IPS DF 19.7 (cell line): Measurements from ENCODE around the gene ZNF141.
"Not testable (repeated sequence)": the region's sequence is repeated elsewhere in the genome, so short reads cannot be mapped to it uniquely, and the experiment has no call there.

Source experiments
- DNase-seq: peaks from one replicate; pipeline ENCODE4 v3.0.0-alpha.2; 2013; ENCODE audit warnings: low read depth, low spot score

Gene ZNF141

DNA sequence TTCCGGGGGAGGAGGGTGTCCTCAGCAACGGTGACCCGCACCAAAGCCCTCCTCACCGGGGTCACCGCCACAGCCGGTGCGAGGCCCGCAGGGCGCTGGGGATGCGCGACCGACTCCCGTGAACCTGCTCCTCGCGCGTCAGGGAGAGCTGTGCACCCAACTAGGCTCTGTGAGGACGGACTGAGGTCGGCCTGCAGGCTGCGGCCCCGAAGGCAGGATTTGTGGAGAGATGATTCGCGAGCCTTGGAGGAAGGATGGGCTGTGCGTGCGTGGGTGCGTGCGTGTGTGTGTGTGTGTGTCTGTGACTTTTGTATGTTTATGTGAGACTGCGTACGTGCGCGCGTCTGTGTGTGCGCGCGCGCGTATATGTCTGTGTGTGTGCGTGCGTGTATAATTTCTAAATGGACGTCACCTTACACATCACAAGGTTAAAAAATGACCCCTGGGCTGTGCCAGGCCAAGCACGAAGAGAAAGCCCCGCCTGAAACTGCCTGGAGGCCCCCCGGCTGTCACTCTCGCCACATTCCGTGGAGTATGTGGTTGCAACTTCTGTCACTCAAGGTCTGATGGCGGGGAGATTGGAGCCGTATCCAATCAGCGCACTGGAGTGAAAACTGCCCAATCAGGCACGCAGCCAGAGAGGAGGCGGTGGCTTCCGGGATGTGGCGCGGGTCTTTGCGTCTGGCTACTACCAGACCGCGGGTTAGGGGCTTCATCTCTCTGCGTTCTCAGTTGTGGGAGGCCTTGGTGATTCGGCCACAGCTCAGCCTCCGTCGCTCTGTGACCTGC, at the start of gene ZNF141:
Gene ZNF141, plus strand, starts transcription at position 672 of the 789 bp plus-strand sequence. CDS start 170 bp downstream, outside the sequence.
- DNase-seq, result peak; percentile 95

GRCh38 chr4:288891-289290, 48.7 kb upstream of the ZNF141 start:
- no peak for DNase-seq

DNA sequence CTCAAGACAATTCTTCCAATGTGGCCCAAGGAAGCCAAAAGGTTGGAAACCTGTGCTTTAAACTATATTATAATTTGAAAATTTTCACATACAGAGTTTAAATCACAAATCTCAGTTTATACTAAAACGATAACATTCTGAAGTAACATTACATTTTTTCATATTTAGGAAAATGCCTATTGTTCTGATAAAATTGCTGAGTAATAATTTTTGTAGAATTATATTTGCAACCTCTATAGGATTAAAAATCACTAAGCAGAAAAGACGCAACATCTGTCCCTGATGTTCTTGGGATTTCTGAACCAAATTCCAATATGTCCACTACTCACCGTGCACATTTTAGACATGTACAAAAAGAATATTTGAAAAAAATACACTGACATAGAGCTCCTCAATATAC, 42.9 kb upstream of the ZNF141 start:
- no peak for DNase-seq

GRCh38 chr4:302381-302780, 35.2 kb upstream of the ZNF141 start:
- DNase-seq, result no peak

DNA sequence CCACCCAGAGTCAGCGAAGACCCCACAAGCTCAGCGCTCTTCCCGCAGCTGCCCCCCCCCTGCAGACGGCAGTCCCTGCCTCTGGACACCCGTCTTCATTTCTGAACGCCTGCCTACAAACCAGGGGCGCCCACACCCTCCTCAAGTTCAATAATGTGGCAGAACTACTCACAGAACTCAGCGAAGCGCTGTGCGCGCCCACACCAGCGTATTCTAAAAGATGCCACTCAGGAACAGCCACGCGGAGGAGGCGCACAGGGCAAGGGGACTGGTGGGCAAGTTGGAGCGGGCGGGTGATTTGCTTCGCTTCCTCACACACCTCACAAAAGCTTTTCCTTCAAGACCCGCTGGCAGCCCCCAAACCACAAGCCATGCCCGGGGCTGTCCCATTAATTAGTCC, 33.1 kb upstream of the ZNF141 start:
- not testable (repeated sequence) for DNase-seq

DNA sequence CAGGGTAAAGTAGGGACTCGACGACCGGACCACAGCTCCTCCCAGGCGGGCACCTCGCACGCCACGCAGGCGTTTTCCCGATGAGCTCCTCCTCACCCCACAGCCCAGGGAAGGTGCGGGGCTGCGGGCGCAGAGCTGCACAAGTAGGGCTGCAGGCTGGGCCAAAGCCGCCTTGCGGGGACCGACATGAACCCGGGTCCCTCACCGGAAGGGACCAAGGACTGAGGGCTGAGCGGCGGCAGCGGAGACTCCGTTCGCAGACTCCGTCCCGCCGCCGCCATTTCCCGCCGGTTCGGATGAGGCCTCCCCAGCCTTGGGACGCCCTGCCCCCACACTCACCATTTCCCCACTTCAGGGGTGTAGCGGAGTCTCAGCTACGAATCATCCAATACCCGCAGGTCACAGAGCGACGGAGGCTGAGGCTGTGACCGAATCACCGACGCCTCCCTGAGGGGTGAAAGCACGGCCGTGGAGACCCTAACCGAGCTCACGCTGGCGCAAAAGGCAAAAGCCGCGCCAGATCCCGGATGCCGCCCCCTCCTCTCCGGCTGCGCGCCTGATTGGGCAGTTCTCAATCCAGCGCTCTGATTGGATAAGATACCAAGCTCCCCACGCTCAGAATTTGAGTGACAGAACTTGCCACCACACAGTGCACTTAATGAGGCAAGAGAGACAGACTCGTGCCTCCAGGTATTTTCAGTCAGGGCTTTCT, 32.5 kb upstream of the ZNF141 start, which contains the start of gene ZNF732:
Gene ZNF732, minus strand, starts transcription at position 506 of the 712 bp plus-strand sequence. Its CDS starts 164 bp downstream, at position 342.
- DNase-seq, result peak; percentile 96

- no peak for DNase-seq
Observed at GRCh38 chr4:306551-306961, 31.1 kb upstream of the ZNF141 start.

DNA sequence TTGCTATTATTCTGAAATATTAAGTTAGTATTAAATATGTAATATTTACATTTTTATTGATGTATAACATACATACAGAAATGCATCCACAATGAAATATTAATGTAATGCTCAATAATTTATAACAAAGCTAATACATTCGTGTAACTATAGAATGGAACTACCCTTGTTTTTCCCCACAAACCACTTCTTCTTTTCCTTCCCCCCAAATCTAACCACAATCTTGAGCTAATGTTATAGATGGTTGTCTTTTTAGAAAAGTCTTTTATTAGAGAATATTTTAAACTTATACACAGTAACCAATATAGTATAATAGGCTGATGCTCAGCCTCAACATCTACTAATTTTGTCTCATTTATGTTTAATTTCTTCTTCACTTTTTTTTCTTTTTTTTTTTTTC, 27.8 kb upstream of the ZNF141 start:
- no peak for DNase-seq

DNA sequence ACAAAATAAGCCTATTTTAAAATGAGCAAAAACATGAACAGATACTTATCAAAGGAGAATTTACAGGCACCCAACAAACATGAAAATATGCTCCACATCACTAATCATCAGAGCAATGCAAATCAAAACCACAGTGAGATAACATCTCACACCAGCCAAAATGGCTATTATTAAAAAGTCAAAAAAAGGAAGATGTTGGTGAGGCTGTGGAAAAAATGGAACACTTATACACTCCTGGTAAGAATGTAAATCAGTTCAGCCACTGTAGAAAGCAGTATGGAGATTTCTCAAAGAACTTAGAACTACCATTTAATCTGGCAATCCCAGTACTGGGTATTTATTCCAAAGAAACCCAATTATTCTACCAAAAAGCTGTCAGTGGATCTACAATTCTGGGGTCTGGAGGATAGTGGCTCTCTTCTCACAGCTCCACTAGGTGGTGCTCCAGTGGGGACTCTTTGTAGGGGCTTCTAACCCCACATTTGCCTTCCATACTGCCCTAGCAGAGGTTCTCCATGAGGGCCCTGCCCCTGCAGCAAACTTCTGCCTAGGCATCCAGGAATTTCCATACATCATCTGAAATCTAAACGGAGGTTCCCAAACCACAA, 23.2 kb upstream of the ZNF141 start:
- no peak for DNase-seq

DNA sequence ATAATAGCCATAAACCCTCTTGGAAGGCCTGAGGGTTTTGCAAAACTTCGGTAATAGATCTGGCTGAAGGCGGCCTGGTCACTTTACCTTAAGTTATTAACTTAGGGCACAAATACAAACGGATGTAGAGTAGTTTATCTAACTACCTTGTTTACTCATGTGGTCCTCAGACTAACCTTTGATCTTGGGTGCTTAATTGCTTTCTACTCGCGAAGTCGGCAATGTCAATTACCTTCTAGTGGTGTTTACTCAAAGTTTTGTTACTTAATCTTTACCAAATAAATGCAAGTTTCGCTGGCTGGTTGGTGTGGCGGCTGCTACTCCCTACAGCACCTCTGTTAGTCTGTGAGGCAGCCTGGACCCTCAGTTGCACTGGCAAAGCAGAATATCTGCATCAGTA, 8.9 kb upstream of the ZNF141 start:
- no peak for DNase-seq

DNA sequence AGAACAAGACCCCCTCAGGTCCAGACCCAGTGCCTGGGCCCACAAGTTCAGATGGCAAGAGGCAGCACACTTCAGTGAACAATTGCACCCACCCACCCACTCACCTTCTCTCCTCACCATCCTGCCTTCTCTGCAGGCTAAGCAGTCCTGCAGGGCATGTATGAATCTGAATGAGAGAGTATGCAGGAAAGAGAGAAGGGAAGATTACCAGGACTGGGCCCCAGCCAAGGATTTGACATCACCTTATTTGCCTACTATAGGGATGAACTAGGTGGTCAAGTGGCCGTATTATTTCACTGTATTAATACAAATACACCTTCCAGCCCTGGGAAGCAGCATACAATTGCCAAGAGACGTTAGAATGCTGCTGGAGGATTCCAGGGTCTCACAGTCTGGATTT, 2.1 kb upstream of the ZNF141 start:
- DNase-seq, result no peak

- DNase-seq, result no peak
Observed at GRCh38 chr4:336099-336892, 1.3 kb upstream of the ZNF141 start.

DNA sequence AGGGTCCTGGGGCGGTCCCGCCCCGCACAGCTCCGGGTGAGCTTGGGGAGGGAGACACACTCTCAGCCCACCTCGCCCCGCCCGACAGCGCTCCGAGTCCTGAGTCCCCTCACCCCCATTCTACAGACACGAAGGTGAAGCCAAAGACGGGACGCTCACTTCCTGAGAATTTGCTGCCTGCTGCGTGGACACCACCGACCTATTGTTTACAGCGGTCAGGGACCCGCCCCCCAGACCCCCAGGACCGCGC, 796 bp upstream of the ZNF141 start:
- DNase-seq, result no peak

- no peak for DNase-seq
Observed at GRCh38 chr4:337932-338758, 531 bp downstream of the ZNF141 start.

DNA sequence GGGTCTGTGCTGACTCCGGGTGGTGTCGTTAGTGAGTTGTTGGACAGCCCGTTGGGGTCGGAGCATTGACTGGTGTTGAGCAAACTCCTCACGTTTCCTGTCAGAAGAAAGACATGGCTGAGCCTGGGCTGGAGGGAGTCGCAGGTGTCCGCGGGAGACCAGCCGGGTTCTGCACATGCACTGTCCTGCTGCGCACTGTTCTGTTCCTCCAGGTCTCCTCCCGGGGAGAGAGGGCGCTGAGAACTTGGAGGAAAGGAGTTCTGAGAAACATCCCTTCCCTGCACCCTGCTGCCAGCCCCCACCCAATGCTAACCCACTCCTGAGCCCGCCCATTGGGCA, 1.1 kb downstream of the ZNF141 start:
- DNase-seq, result no peak

DNA sequence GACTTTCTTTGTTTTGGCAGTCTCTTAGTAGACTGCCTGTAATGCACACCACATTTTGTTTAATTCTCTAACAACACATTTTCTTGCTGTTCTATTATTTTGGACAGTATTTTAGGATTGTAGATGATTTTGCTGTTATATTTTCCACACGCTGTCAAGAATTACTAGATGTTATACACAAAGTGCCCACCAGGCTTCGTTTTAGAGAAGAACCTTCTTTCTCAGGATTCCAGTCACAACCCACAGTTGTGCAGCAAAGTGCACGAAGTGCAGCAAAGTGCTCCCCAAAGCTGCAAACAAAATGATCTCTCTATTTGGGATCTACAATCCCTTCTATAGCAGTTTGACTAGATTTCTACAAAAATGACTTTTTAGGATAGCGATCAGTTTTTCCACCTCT, 2.4 kb downstream of the ZNF141 start:
- DNase-seq, result no peak

DNA sequence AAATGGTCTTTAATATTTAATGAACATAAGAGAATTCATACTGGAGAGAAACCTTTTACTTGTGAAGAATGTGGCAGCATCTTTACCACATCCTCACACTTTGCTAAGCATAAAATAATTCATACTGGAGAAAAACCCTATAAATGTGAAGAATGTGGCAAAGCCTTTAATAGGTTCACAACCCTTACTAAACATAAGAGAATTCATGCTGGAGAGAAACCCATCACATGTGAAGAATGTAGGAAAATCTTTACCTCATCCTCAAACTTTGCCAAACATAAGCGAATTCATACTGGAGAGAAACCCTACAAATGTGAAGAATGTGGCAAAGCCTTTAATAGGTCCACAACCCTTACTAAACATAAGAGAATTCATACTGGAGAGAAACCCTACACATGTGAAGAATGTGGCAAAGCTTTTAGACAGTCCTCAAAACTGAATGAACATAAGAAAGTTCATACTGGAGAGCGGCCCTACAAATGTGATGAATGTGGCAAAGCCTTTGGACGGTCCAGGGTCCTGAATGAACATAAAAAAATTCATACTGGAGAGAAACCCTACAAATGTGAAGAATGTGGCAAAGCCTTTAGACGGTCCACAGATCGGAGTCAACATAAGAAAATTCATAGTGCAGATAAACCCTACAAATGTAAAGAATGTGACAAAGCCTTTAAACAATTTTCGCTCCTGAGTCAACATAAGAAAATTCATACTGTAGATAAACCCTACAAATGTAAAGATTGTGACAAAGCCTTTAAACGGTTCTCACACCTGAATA, 35.6 kb downstream of the ZNF141 start:
- no peak for DNase-seq

DNA sequence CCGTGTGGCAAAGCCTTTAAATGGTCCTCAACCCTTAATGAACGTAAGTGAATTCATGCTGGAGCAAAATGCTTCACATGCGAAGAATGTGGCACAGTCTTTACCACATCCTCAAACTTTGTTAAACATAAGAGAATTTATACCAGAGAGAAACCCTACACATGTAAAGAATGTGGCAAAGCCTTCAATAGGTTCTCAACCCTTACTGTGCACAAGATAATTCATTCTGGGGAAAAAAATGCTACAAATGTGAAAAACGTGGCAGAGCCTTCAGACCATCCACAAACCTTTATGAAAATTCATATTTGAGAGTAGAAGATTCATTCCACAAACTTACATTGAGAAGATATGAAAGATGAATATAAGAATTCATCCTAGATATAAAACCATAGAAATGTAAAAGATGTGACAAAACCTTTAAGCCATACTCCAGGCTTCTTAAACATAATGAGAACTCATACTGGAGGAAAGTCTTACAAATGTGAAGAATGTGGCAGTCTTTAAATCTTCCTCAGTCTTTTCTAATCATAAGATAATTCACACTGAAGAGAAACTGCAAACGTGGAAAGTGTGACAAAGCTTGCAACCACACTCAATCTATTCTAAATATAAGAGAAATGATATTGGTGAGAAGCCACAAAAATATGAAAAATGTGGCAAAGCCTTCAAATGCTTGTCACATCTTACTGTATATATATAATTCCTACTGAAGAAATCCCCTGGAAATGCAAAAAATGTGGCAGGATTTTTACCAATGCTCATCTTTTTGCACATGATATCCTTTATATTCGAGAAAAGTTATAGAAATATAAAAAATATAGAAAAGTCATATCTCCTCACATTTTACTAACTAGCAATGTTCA, 36.9 kb downstream of the ZNF141 start:
- no peak for DNase-seq

GRCh38 chr4:384311-385010, 46.8 kb downstream of the ZNF141 start:
- DNase-seq, result no peak
